B cell (primary cell): ENCODE results near the gene TANC1. TPM values are rescaled to one million over a fixed set of nuclear protein-coding genes. Genes with fewer than 3 reads are reported as not detected.

Experiments used
- ATAC-seq: fragments of 200-7000 bp; cut with Tn5 transposase; one replicate; pipeline ENCODE4 v1.10.0; 2021; ENCODE audit warnings: low read depth, mild to moderate bottlenecking, moderate number of reproducible peaks, moderate library complexity
- CTCF ChIA-PET: fragments of 350-600 bp; sonication (Branson Sonifier 250); formaldehyde crosslinking; loops from one replicate; lab custom pipeline; 2021; ENCODE audit warnings: antibody characterized with exemption, inconsistent platforms; lab: Charles Lee
- POLR2A ChIA-PET: fragments of 350-600 bp; sonication (Branson Sonifier 250); formaldehyde crosslinking; loops from one replicate; lab custom pipeline; 2021; ENCODE audit warnings: antibody characterized with exemption; lab: Charles Lee
- DNase-seq: peaks from one replicate; pipeline ENCODE4 v3.0.0; 2013
- H2AFZ ChIP-seq: 2 replicates; pipeline ENCODE4 v1.6.1; 2012; ENCODE audit warnings: mild to moderate bottlenecking, low read depth, low read length; ENCODE audit not compliant: insufficient read depth, poor library complexity, severe bottlenecking
- H3K27ac ChIP-seq, 2 donors: 1 replicate in 1 of 2; 2 replicates in 1 of 2; pipeline ENCODE4 v1.5.1; 2012 to 2013; ENCODE audit warnings: low read length in 2 of 2, mild to moderate bottlenecking in 2 of 2, moderate library complexity in 1 of 2
- H3K27me3 ChIP-seq, 4 experiments: fragments of 200-600 bp in 1 of 4; sonication (generic) in 1 of 4; replicated peaks in 1 of 4; 1 replicate in 2 of 4; 2 replicates in 2 of 4; pipeline versions ENCODE4 v1.6.1 to v1.7.0; 2013 to 2016; ENCODE audit warnings: low read length in 3 of 4, mild to moderate bottlenecking in 2 of 4, mixed read lengths in 1 of 4, moderate library complexity in 1 of 4; ENCODE audit not compliant: insufficient read depth in 4 of 4, control insufficient read depth in 3 of 4; ENCODE audit errors: control extremely low read depth in 1 of 4
- H3K36me3 ChIP-seq, 2 experiments: replicated peaks in 1 of 2; 1 replicate in 1 of 2; 2 replicates in 1 of 2; pipeline versions ENCODE4 v1.6.1 to v1.7.1; 2013; ENCODE audit warnings: low read length in 1 of 2; ENCODE audit not compliant: insufficient read depth in 2 of 2, control insufficient read depth in 1 of 2; ENCODE audit errors: control extremely low read depth in 1 of 2, extremely low read depth in 1 of 2
- H3K4me1 ChIP-seq, 2 donors: fragments of 200-600 bp in 1 of 2; sonication (generic) in 1 of 2; 1 replicate in 1 of 2; 2 replicates in 1 of 2; pipeline versions ENCODE4 v1.5.1 to v1.6.1; 2013 to 2017; ENCODE audit warnings: low read length in 2 of 2; ENCODE audit not compliant: control insufficient read depth in 2 of 2, insufficient read depth in 2 of 2
- H3K4me2 ChIP-seq: replicated peaks from 2 replicates; pipeline ENCODE3; 2012; ENCODE audit warnings: mild to moderate bottlenecking, low read depth, low read length; ENCODE audit not compliant: poor library complexity, severe bottlenecking
- H3K4me3 ChIP-seq, 5 experiments: fragments of 200-600 bp in 1 of 5; sonication (generic) in 1 of 5; 1 replicate in 3 of 5; 2 replicates in 2 of 5; pipeline versions ENCODE4 v1.5.1 to v1.7.0; 2011 to 2016; ENCODE audit warnings: low read length in 4 of 5, mild to moderate bottlenecking in 4 of 5, low read depth in 2 of 5, control low read depth in 1 of 5, moderate library complexity in 1 of 5; ENCODE audit not compliant: insufficient read depth in 1 of 5; ENCODE audit errors: control extremely low read depth in 1 of 5, extremely low read depth in 1 of 5
- H3K79me2 ChIP-seq: fragments of 200-600 bp; sonication (generic); one replicate; pipeline ENCODE4 v1.6.0; 2016; ENCODE audit warnings: low read length; ENCODE audit not compliant: control insufficient read depth, insufficient read depth
- H3K9ac ChIP-seq: fragments of 200-600 bp; sonication (generic); 2 replicates; pipeline ENCODE4 v1.6.1; 2017; ENCODE audit warnings: mild to moderate bottlenecking, low read length, moderate library complexity
- H3K9me3 ChIP-seq, 3 donors: one replicate each; pipeline versions ENCODE4 v1.6.1 to v1.7.1; 2013; ENCODE audit warnings: low read length in 2 of 3; ENCODE audit not compliant: control insufficient read depth in 2 of 3, insufficient read depth in 1 of 3; ENCODE audit errors: control extremely low read depth in 1 of 3
- H4K20me1 ChIP-seq: 2 replicates; pipeline ENCODE4 v1.6.0; 2012; ENCODE audit warnings: mild to moderate bottlenecking, low read length; ENCODE audit not compliant: insufficient read depth, control insufficient read depth, poor library complexity, severe bottlenecking
- H3K27ac Mint-ChIP-seq: one replicate; pipeline ENCODE4 v1.8.0; 2021; ENCODE audit warnings: mixed read lengths
- H3K27me3 Mint-ChIP-seq: one replicate; pipeline ENCODE4 v1.8.0; 2021; ENCODE audit warnings: mixed read lengths
- H3K4me1 Mint-ChIP-seq: one replicate; pipeline ENCODE4 v1.8.0; 2021; ENCODE audit warnings: mixed read lengths
- H3K4me3 Mint-ChIP-seq: one replicate; pipeline ENCODE4 v1.8.0; 2021; ENCODE audit warnings: mixed read lengths
- H3K9me3 Mint-ChIP-seq: one replicate; pipeline ENCODE4 v1.8.0; 2022; ENCODE audit warnings: mixed read lengths; ENCODE audit not compliant: insufficient read depth
- EZH2 ChIP-seq: IDR thresholded peaks from 2 replicates; pipeline ENCODE4 v1.6.1; 2012; ENCODE audit warnings: borderline replicate concordance, low read depth, mild to moderate bottlenecking, moderate library complexity, low read length; ENCODE audit not compliant: insufficient read depth, poor library complexity, severe bottlenecking
- WGBS: methylation state at CpG from one replicate; pipeline ENCODE4 v1.1.5; 2013; ENCODE audit warnings: missing lambda C conversion rate; ENCODE audit not compliant: insufficient coverage; 5-methylcytosine and 5-hydroxymethylcytosine counted together
- intact Hi-C: fragments of 100-400 bp; cut with micrococcal nuclease; formaldehyde crosslinking; loops from one replicate; pipeline ENCODE4 v1.10.0; 2022
- polyA plus RNA-seq: library from polyadenylated mRNA; depleted of rRNA; stranded (reverse); fragments of >200 nt; gene quantifications from 2 replicates; pipeline ENCODE4 v1.2.3, GENCODE V29; 2012
- total RNA-seq, 2 donors: library from RNA; stranded (reverse); fragments of 120-200 nt in 1 of 2; gene quantifications; 1 replicate in 1 of 2; 2 replicates in 1 of 2; pipeline versions ENCODE4 v1.2.3 to v1.2.4, GENCODE V29; 2013 to 2022
- TF ChIP-seq, protein P1 (sequence below): fragments of 200-600 bp; IDR thresholded peaks from one replicate; pipeline ENCODE4 v1.8.0; 2022; ENCODE audit warnings: antibody characterized with exemption, mild to moderate bottlenecking

Gene TANC1
- total and polyA plus RNA-seq, 2 donors (not counting 1 experiment from before 2014, with no cell fraction given): 0.13 TPM; not detected in 1

- no peak for TF ChIP-seq EZH2
- TF ChIP-seq, protein P1, sequence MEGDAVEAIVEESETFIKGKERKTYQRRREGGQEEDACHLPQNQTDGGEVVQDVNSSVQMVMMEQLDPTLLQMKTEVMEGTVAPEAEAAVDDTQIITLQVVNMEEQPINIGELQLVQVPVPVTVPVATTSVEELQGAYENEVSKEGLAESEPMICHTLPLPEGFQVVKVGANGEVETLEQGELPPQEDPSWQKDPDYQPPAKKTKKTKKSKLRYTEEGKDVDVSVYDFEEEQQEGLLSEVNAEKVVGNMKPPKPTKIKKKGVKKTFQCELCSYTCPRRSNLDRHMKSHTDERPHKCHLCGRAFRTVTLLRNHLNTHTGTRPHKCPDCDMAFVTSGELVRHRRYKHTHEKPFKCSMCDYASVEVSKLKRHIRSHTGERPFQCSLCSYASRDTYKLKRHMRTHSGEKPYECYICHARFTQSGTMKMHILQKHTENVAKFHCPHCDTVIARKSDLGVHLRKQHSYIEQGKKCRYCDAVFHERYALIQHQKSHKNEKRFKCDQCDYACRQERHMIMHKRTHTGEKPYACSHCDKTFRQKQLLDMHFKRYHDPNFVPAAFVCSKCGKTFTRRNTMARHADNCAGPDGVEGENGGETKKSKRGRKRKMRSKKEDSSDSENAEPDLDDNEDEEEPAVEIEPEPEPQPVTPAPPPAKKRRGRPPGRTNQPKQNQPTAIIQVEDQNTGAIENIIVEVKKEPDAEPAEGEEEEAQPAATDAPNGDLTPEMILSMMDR: no peak
- peaks cover 4% of the 10 kb centered on the region for H3K9me3 Mint-ChIP-seq
- CTCF ChIA-PET: no interaction called here
These were observed 10.1 kb upstream of the TANC1 start for GRCh38 chr2:158958365-158958764.

GRCh38 chr2:158960193-158960592 lies 8.2 kb upstream of the TANC1 start:
- Histone ChIP-seq H3K4me3 (no peak overlapping the region), H3K79me2 (no peaks in the 10 kb centered on the region), H4K20me1 (no peaks in the 10 kb centered on the region), H3K27me3 (peaks cover 0 to 5% (median 3%) of the 10 kb centered on the region in 4 experiments), H3K36me3 (no peaks in the 10 kb centered on the region), H3K4me2 (no peak overlapping the region), H3K9ac (no peak overlapping the region), H2AFZ (no peak overlapping the region), H3K4me1 (no peaks in the 10 kb centered on the region), H3K9me3 (peaks cover 0 to 5% (median 1%) of the 10 kb centered on the region in 3 donors), H3K27ac (no peak overlapping the region)
- intact Hi-C loops: no loop called here
- ChIA-PET CTCF (interaction anchor here (1.3 kb wide), 1 partner anchor 158 kb away, joined by 3 read pairs; no protein-coding TSS in a partner anchor), POLR2A (no interaction called here)
- WGBS: 93% methylated on average over 2 of the region's 2 CpGs
- Mint-ChIP-seq H3K27ac (no peak overlapping the region), H3K4me1 (no peaks in the 10 kb centered on the region), H3K9me3 (peaks cover 4% of the 10 kb centered on the region), H3K27me3 (peaks cover 51% of the 10 kb centered on the region), H3K4me3 (no peak overlapping the region)
- ATAC-seq: no peak
- DNase-seq: no peak
- TF ChIP-seq, protein P1: no peak
- TF ChIP-seq EZH2: no peak

More at GRCh38 chr2:158958365-158958764, 10.1 kb upstream of the TANC1 start:
- Mint-ChIP-seq H3K4me3 (no peak overlapping the region), H3K27me3 (peaks cover 49% of the 10 kb centered on the region), H3K4me1 (peaks cover 8% of the 10 kb centered on the region), H3K27ac (no peak overlapping the region)
- ATAC-seq (no peak), DNase-seq (no peak)
- Histone ChIP-seq H3K27ac (no peak overlapping the region), H3K4me1 (peaks cover 3 to 4% of the 10 kb centered on the region in 2 donors), H3K4me2 (no peak overlapping the region), H3K79me2 (no peaks in the 10 kb centered on the region), H3K36me3 (no peaks in the 10 kb centered on the region), H4K20me1 (no peaks in the 10 kb centered on the region), H3K9me3 (peaks cover 0 to 5% (median 1%) of the 10 kb centered on the region in 3 donors), H3K4me3 (no peak overlapping the region), H3K9ac (no peak overlapping the region), H3K27me3 (peaks cover 0 to 5% (median 3%) of the 10 kb centered on the region in 4 experiments), H2AFZ (no peak overlapping the region)
- intact Hi-C loops: no loop called here
- POLR2A ChIA-PET: no interaction called here
- WGBS: no CpG with 5 or more reads among the region's 1 CpG
